IMR-90 (cell line): ENCODE results near the gene HMBS. TPM values are rescaled to one million over a fixed set of nuclear protein-coding genes. Genes with fewer than 3 reads are reported as not detected.

Experiments
- ATAC-seq: fragments of 200-7000 bp; cut with Tn5 transposase; 2 replicates; pipeline ENCODE4 v1.9.1; 2020; ENCODE audit warnings: low read depth, mild to moderate bottlenecking, moderate library complexity
- BruUV-seq: library from RNA; stranded (reverse); fragments of 400-500 nt; replicated peaks from 2 replicates; lab custom pipeline; 2021; lab: Mats Ljungman, UMichigan
- CTCF ChIA-PET: fragments of 300-600 bp; formaldehyde crosslinking; extraction: SDS; loops from one replicate; lab custom pipeline; 2021; ENCODE audit warnings: antibody characterized with exemption; lab: Yijun Ruan, JAX
- POLR2A ChIA-PET: fragments of 300-600 bp; sonication (Branson Sonifier 250); formaldehyde crosslinking; loops from one replicate; lab custom pipeline; 2022; ENCODE audit warnings: antibody characterized with exemption; ENCODE audit not compliant: unreplicated experiment; lab: Charles Lee
- DNase-seq: peaks from one replicate; pipeline ENCODE4 v3.0.0; 2013
- H2AFZ ChIP-seq: replicated peaks from 2 replicates; pipeline ENCODE3; 2013; ENCODE audit warnings: low read length, mild to moderate bottlenecking; ENCODE audit not compliant: poor library complexity
- H2AK5ac ChIP-seq: 2 replicates; pipeline ENCODE4 v1.6.1; 2013; ENCODE audit warnings: low read depth, low read length, inconsistent platforms
- H2AK9ac ChIP-seq: replicated peaks from 2 replicates; pipeline ENCODE3; 2013; ENCODE audit warnings: mild to moderate bottlenecking, low read depth, low read length, moderate library complexity; ENCODE audit not compliant: poor library complexity
- H2BK120ac ChIP-seq: 2 replicates; pipeline ENCODE4 v1.6.1; 2013; ENCODE audit warnings: low read depth, low read length, inconsistent platforms
- H2BK15ac ChIP-seq: 3 replicates; pipeline ENCODE4 v1.6.1; 2013; ENCODE audit warnings: low read depth, low read length, inconsistent platforms
- H2BK20ac ChIP-seq: 2 replicates; pipeline ENCODE4 v1.6.1; 2013; ENCODE audit warnings: low read depth, mild to moderate bottlenecking, inconsistent platforms, low read length, moderate library complexity
- H2BK5ac ChIP-seq: 2 replicates; pipeline ENCODE4 v1.6.1; 2013; ENCODE audit warnings: mild to moderate bottlenecking, low read depth, low read length, inconsistent platforms; ENCODE audit not compliant: poor library complexity, severe bottlenecking
- H3K14ac ChIP-seq: replicated peaks from 2 replicates; pipeline ENCODE4 v1.6.1; 2013; ENCODE audit warnings: low read depth, low read length, inconsistent platforms
- H3K18ac ChIP-seq: 2 replicates; pipeline ENCODE4 v1.6.1; 2013; ENCODE audit warnings: low read depth, low read length, control low read depth
- H3K23ac ChIP-seq: 2 replicates; pipeline ENCODE4 v1.6.1; 2013; ENCODE audit warnings: low read depth, low read length, inconsistent platforms
- H3K27ac ChIP-seq: 2 replicates; pipeline ENCODE4 v1.5.1; 2013; ENCODE audit warnings: mild to moderate bottlenecking, control low read depth, low read length; ENCODE audit not compliant: insufficient read depth
- H3K27me3 ChIP-seq: 2 replicates; pipeline ENCODE4 v1.6.1; 2013; ENCODE audit warnings: low read length; ENCODE audit not compliant: control insufficient read depth, insufficient read depth
- H3K36me3 ChIP-seq: 2 replicates; pipeline ENCODE4 v1.6.1; 2013; ENCODE audit warnings: low read length, mixed read lengths; ENCODE audit not compliant: control insufficient read depth, insufficient read depth
- H3K4ac ChIP-seq: 2 replicates; pipeline ENCODE4 v1.6.1; 2013; ENCODE audit warnings: low read depth, low read length, inconsistent platforms
- H3K4me1 ChIP-seq: 2 replicates; pipeline ENCODE4 v1.6.1; 2013; ENCODE audit warnings: low read length, mixed read lengths; ENCODE audit not compliant: control insufficient read depth, insufficient read depth
- H3K4me2 ChIP-seq: 2 replicates; pipeline ENCODE4 v1.6.1; 2013; ENCODE audit warnings: low read depth, mild to moderate bottlenecking, control low read depth, low read length, moderate library complexity
- H3K4me3 ChIP-seq: 2 replicates; pipeline ENCODE4 v1.5.1; 2013; ENCODE audit warnings: low read depth, mild to moderate bottlenecking, control low read depth, low read length, moderate library complexity; ENCODE audit not compliant: insufficient read depth
- H3K56ac ChIP-seq: 2 replicates; pipeline ENCODE4 v1.6.1; 2013; ENCODE audit warnings: low read length, inconsistent platforms; ENCODE audit not compliant: insufficient read depth; ENCODE audit errors: extremely low read depth
- H3K79me1 ChIP-seq, 2 experiments: 2 replicates each; pipeline ENCODE4 v1.6.1; 2013; ENCODE audit warnings: low read length in 2 of 2, inconsistent platforms in 1 of 2, low read depth in 1 of 2
- H3K9ac ChIP-seq: 2 replicates; pipeline ENCODE4 v1.6.1; 2013; ENCODE audit warnings: low read depth, low read length, control low read depth
- H3K9me1 ChIP-seq: 2 replicates; pipeline ENCODE4 v1.6.1; 2013; ENCODE audit warnings: low read length, inconsistent platforms; ENCODE audit not compliant: insufficient read depth
- H3K9me3 ChIP-seq: 2 replicates; pipeline ENCODE4 v1.6.1; 2013; ENCODE audit warnings: low read length; ENCODE audit not compliant: control insufficient read depth, insufficient read depth
- H4K20me1 ChIP-seq: 2 replicates; pipeline ENCODE4 v1.6.1; 2013; ENCODE audit warnings: low read length, inconsistent platforms; ENCODE audit not compliant: insufficient read depth
- H4K5ac ChIP-seq: 2 replicates; pipeline ENCODE4 v1.6.1; 2013; ENCODE audit warnings: mild to moderate bottlenecking, low read depth, low read length, control low read depth
- H4K8ac ChIP-seq, 2 experiments: 2 replicates each; pipeline ENCODE4 v1.6.1; 2013; ENCODE audit warnings: low read depth in 2 of 2, low read length in 2 of 2, control low read depth in 1 of 2, inconsistent platforms in 1 of 2
- H4K91ac ChIP-seq: 2 replicates; pipeline ENCODE4 v1.6.1; 2013; ENCODE audit warnings: low read depth, low read length, inconsistent platforms; ENCODE audit not compliant: insufficient read depth
- MAZ ChIP-seq: IDR thresholded peaks from 2 replicates; pipeline ENCODE4 v1.6.1; 2012; ENCODE audit warnings: low read depth, mild to moderate bottlenecking, low read length, improper control_type of control experiment, moderate library complexity, borderline replicate concordance
- WGBS, 2 experiments: methylation state at CpG; one replicate each; pipeline versions ENCODE4 v1.1.5 to v1.1.7; 2013; ENCODE audit warnings: missing lambda C conversion rate in 2 of 2; ENCODE audit not compliant: insufficient read length in 1 of 2; ENCODE audit errors: extremely low coverage in 2 of 2; 5-methylcytosine and 5-hydroxymethylcytosine counted together
- dilution Hi-C: fragments of 300-500 bp; cut with HindIII; formaldehyde crosslinking; loops from one replicate; pipeline ENCODE4 v1.14.3; 2018; ENCODE audit warnings: low sequenced_read_pairs; ENCODE audit not compliant: unreplicated experiment
- in situ Hi-C: fragments of 300-500 bp; cut with MboI; formaldehyde crosslinking; loops from 3 replicates; pipeline ENCODE4 v1.14.3; 2019; ENCODE audit warnings: low sequenced_read_pairs, inconsistent platforms, mixed read lengths
- intact Hi-C: fragments of 100-400 bp; cut with micrococcal nuclease; formaldehyde crosslinking; loops from 2 replicates; pipeline ENCODE4 v1.10.0; 2022
- polyA plus RNA-seq, 3 experiments: library from polyadenylated mRNA; depleted of rRNA; stranded (reverse); fragments of >200 nt; gene quantifications; 2 replicates each; pipeline ENCODE4 v1.2.3, GENCODE V29; 2012; ENCODE audit warnings: low replicate concordance in 1 of 3
- total RNA-seq: library from RNA; depleted of rRNA; stranded (reverse); fragments of >200 nt; gene quantifications from 2 replicates; pipeline ENCODE4 v1.2.3, GENCODE V29; 2012
- TF ChIP-seq, protein P1 (sequence below): fragments of 150-350 bp; IDR thresholded peaks from 2 replicates; pipeline ENCODE4 v1.6.1; 2017; ENCODE audit warnings: mild to moderate bottlenecking, antibody characterized with exemption, low read length, low read depth

Gene HMBS
- total and polyA plus RNA-seq, 2 of the 4 experiments (the other 2 are of a cell fraction), result 17.9 to 59.5 TPM

DNA sequence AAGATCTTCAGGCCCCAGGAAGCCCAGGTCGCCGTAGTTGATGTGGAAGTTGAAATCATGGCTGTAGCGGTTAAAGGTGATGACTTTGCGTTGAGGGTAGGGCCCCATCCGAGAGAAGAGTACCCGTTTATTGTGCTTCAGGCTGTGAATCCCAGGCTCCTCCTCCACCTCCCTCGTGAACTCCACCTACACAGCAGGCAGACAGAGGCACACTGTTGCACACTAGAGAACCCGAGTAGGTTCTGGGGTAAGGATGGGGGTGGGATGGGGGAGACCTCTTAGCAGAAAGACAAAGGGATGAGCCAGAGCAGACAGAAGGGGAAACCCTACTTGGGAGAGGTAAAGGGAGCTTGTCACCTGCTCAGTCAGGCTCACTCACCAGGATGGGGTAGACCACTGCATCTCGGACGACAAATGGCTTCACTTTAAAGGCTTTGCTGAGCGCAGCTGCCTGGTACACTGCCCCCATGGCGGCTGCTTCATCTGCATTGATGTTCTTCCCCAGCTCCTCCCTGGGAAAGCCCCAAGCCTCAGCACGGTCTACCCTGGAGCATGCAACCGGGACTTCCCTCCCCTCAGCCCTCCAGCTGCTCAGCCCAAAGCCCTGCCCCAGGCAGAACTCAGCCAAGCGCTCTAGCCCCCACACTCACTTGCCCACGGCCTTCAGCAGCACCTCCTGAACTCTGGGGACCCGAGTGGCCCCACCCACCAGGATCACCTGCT is 33.1 kb upstream of the HMBS start:
- Histone ChIP-seq H3K9me1 (peaks cover 9% of the 10 kb centered on the region), H3K18ac (no peak overlapping the region), H3K56ac (no peak overlapping the region), H2BK15ac (no peak overlapping the region), H3K4ac (no peak overlapping the region), H4K5ac (no peak overlapping the region), H2AFZ (no peak overlapping the region), H4K91ac (no peak overlapping the region), H2AK5ac (no peak overlapping the region), H3K14ac (no peak overlapping the region), H4K20me1 (0 out of 2 replicates have a peak, but pooled peaks cover 5% of the 10 kb centered on the region), H3K9ac (no peak overlapping the region), H2BK120ac (no peak overlapping the region), H3K79me1 (peaks cover 13 to 41% of the 10 kb centered on the region in 2 experiments), H2AK9ac (no peak overlapping the region), H3K4me3 (no peak overlapping the region), H3K9me3 (no peaks in the 10 kb centered on the region), H2BK20ac (no peak overlapping the region), H4K8ac (no peak overlapping the region), H3K27ac (no peak overlapping the region), H3K36me3 (peaks cover 76% of the 10 kb centered on the region), H3K4me2 (no peak overlapping the region), H3K27me3 (no peaks in the 10 kb centered on the region), H3K23ac (no peak overlapping the region), H2BK5ac (no peak overlapping the region), H3K4me1 (peaks cover 2% of the 10 kb centered on the region; the same call in 1 of the 2 replicates)
- BruUV-seq, result no TSS peak
- ATAC-seq (no peak), DNase-seq (no peak)
- dilution Hi-C loops, result no loop called here
- CTCF ChIA-PET, result no interaction called here
- TF ChIP-seq MAZ, result no peak
- TF ChIP-seq, protein P1, sequence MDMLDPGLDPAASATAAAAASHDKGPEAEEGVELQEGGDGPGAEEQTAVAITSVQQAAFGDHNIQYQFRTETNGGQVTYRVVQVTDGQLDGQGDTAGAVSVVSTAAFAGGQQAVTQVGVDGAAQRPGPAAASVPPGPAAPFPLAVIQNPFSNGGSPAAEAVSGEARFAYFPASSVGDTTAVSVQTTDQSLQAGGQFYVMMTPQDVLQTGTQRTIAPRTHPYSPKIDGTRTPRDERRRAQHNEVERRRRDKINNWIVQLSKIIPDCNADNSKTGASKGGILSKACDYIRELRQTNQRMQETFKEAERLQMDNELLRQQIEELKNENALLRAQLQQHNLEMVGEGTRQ, result no peak
- in situ Hi-C loops, result no loop called here
- WGBS, 2 experiments, result 90% methylated on average over 2 of the region's 17 CpGs; no CpG with 5 or more reads in 1 of the 2 experiments
- POLR2A ChIA-PET, result no interaction called here
- intact Hi-C loops, result no loop called here
